Measurements from ENCODE around the gene SRSF9. TPM values are rescaled to one million over a fixed set of nuclear protein-coding genes. Genes with fewer than 3 reads are reported as not detected.

The SRSF9 gene
- total and polyA plus RNA-seq, 2 experiments from 2014 or later = 154 to 329 TPM

DNA sequence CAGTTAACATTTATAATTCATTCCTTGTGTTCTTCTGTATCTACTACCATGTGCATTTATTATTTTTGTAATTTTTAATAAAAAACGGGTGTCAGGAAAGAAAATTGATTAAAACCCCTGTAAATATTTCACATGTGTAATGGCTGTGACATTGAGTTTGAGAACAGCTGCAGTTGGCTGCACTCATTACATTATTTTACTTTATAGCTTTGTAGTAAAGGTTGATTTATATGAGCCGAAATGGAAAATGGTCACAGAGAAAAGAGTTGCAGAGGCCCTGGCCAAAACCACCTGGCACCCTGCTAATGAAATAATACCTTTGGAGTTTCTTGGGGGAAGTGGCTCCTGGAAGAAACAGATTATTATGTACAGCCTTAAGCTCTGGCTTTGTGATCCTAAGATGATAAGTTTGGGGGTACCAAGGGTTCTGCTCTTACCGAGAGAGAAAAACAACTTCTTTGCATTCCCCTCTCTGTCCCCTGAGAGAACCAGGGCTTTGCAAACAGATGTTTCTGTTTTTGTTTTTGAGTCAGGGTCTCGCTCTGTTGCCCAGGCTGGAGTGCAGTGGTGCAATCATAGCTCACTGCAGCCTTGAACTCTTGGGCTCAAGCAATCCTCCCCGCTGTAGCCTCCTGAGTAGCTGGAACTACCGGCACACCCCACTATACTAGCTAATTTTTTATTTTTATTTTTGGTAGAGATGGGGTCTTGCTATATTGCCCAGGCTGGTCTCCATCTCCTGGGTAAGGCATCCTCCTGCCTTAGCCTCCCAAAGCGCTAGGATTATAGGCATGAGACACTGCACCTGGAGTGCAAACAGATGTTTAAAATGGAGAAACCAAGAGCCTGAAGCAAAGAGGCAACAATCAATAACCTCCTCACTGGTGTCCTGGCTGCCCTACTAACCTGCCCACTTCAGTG lies 16.7 kb upstream of the SRSF9 start:
- no peak overlapping the region for H2AFZ ChIP-seq
- H3K4me1 ChIP-seq (ENCODE audit: insufficient read depth) = no peaks in the 10 kb centered on the region
- H3K9me3 ChIP-seq (ENCODE audit: low read depth) = no peaks in the 10 kb centered on the region
- no peak for DNase-seq
- H4K20me1 ChIP-seq (ENCODE audit: insufficient read depth) = no peaks in the 10 kb centered on the region
- H3K4me3 ChIP-seq = no peak overlapping the region
- no peaks in the 10 kb centered on the region for H3K9me2 ChIP-seq (ENCODE audit: insufficient read depth)
- no peak overlapping the region for H3K9ac ChIP-seq
- H3F3A ChIP-seq (ENCODE audit: insufficient read depth) = no peaks in the 10 kb centered on the region
- no peaks in the 10 kb centered on the region; the same call in 1 of the 2 replicates for H3K79me2 ChIP-seq (ENCODE audit: insufficient read depth)
- in situ Hi-C loops (cut with MboI) = no loop called here
- WGBS, 2 experiments (ENCODE audit: low coverage in 1 of 2, low lambda C conversion rate in 2 of 2, missing lambda C conversion rate in 2 of 2) = 81 to 83% methylated on average over 7 of the region's 7 CpGs
- H3K36me3 ChIP-seq (ENCODE audit: low read depth) = no peaks in the 10 kb centered on the region
- H3K4me2 ChIP-seq (ENCODE audit: unreplicated experiment) = no peak overlapping the region
- no peak for TF ChIP-seq EZH2 (IDR thresholded peaks at IDR 0.05; ENCODE audit: insufficient read depth, poor library complexity, severe bottlenecking)
- TF ChIP-seq EZH2phosphoT487 (IDR thresholded peaks at IDR 0.05; ENCODE audit: insufficient read depth, low read depth) = no peak
- H3K27ac ChIP-seq = no peak overlapping the region
- H3K27me3 ChIP-seq (replicated peaks; ENCODE audit: insufficient read depth) = no peaks in the 10 kb centered on the region

DNA sequence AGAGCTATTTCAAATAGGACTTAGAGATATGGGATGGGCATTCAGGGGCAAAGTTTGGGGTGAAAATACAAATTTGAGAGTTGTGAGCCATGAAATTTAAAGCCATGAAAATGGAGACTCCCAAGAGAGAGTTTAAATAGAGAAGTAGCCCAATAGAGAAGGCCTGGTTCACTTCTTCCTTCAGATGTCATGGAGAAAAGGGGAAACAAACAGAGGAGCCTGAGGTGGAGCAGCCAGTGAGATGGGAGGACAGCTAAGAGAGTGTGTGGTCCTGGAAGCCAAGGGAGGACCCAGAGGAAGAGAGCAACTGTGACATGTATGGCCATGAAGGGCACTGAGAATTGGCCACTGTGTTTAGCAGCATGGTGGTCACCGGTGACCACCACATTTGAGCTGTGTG lies 14.1 kb upstream of the SRSF9 start:
- no peak overlapping the region for H3K4me3 ChIP-seq
- no peak overlapping the region for H3K4me2 ChIP-seq (ENCODE audit: unreplicated experiment)
- no peak for DNase-seq
- no peak overlapping the region for H3K9ac ChIP-seq
- 100% methylated on average over 1 of the region's 1 CpG for WGBS, 2 experiments (ENCODE audit: low coverage in 1 of 2, low lambda C conversion rate in 2 of 2, missing lambda C conversion rate in 2 of 2)
- H3K9me2 ChIP-seq (ENCODE audit: insufficient read depth) = no peaks in the 10 kb centered on the region
- H4K20me1 ChIP-seq (ENCODE audit: insufficient read depth) = no peaks in the 10 kb centered on the region
- H3F3A ChIP-seq (ENCODE audit: insufficient read depth) = no peaks in the 10 kb centered on the region
- TF ChIP-seq EZH2phosphoT487 (IDR thresholded peaks at IDR 0.05; ENCODE audit: insufficient read depth, low read depth) (no peak), EZH2 (IDR thresholded peaks at IDR 0.05; ENCODE audit: insufficient read depth, poor library complexity, severe bottlenecking) (no peak)
- in situ Hi-C loops (cut with MboI) = no loop called here
- peaks cover 12% of the 10 kb centered on the region for H3K79me2 ChIP-seq (ENCODE audit: insufficient read depth)
- H3K4me1 ChIP-seq (ENCODE audit: insufficient read depth) = no peaks in the 10 kb centered on the region
- no peaks in the 10 kb centered on the region for H3K27me3 ChIP-seq (replicated peaks; ENCODE audit: insufficient read depth)
- H3K27ac ChIP-seq = no peak overlapping the region
- H3K36me3 ChIP-seq (ENCODE audit: low read depth) = no peaks in the 10 kb centered on the region
- no peaks in the 10 kb centered on the region for H3K9me3 ChIP-seq (ENCODE audit: low read depth)
- no peak overlapping the region for H2AFZ ChIP-seq

DNA sequence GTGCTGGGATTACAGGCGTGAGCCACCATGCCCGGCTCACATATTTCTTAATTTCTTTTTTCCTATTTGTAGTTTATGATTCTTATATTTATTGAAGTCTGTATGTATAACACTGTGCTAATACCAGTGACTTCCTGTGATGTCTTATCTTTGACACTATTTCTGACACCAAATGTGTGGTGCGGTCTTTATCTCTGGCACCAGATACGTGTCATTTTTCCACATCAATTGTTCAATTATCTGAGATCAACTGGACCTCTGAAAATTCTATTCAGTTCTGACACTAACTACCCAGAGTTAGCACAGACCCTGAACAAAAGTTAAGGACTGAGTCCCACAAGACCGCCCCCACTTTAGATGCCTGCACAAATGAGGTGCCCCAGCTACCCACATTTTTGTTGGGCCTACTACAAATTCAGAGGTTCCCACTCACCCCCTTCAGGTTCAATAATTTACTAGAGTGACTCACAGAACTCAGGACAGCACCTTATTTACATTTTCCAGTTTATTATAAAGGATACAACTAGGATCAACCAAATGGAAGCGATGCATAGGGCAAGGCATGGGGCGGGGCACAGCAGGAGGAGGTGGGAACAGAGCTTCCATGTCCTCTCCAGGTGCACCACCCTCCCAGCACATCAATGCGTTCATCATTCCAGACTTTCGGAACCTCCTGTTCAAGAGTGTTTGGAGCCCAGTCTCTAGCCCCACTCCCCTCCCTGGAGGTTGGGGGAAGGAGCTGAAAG lies 11.6 kb upstream of the SRSF9 start:
- no peaks in the 10 kb centered on the region for H3F3A ChIP-seq (ENCODE audit: insufficient read depth)
- no peaks in the 10 kb centered on the region for H3K36me3 ChIP-seq (ENCODE audit: low read depth)
- no peaks in the 10 kb centered on the region for H4K20me1 ChIP-seq (ENCODE audit: insufficient read depth)
- H3K9me2 ChIP-seq (ENCODE audit: insufficient read depth) = no peaks in the 10 kb centered on the region
- in situ Hi-C loops (cut with MboI) = no loop called here
- H2AFZ ChIP-seq = no peak overlapping the region
- DNase-seq = no peak
- H3K4me3 ChIP-seq = no peak overlapping the region
- H3K27ac ChIP-seq = no peak overlapping the region
- TF ChIP-seq EZH2 (IDR thresholded peaks at IDR 0.05; ENCODE audit: insufficient read depth, poor library complexity, severe bottlenecking) = no peak
- no peak for TF ChIP-seq EZH2phosphoT487 (IDR thresholded peaks at IDR 0.05; ENCODE audit: insufficient read depth, low read depth)
- H3K9me3 ChIP-seq (ENCODE audit: low read depth) = no peaks in the 10 kb centered on the region
- no peak overlapping the region for H3K4me2 ChIP-seq (ENCODE audit: unreplicated experiment)
- 96 to 99% methylated on average over 9 of the region's 9 CpGs for WGBS, 2 experiments (ENCODE audit: low coverage in 1 of 2, low lambda C conversion rate in 2 of 2, missing lambda C conversion rate in 2 of 2)
- H3K4me1 ChIP-seq (ENCODE audit: insufficient read depth) = no peaks in the 10 kb centered on the region
- no peaks in the 10 kb centered on the region for H3K27me3 ChIP-seq (replicated peaks; ENCODE audit: insufficient read depth)
- no peak overlapping the region for H3K9ac ChIP-seq
- H3K79me2 ChIP-seq (ENCODE audit: insufficient read depth) = peaks cover 24% of the 10 kb centered on the region

DNA sequence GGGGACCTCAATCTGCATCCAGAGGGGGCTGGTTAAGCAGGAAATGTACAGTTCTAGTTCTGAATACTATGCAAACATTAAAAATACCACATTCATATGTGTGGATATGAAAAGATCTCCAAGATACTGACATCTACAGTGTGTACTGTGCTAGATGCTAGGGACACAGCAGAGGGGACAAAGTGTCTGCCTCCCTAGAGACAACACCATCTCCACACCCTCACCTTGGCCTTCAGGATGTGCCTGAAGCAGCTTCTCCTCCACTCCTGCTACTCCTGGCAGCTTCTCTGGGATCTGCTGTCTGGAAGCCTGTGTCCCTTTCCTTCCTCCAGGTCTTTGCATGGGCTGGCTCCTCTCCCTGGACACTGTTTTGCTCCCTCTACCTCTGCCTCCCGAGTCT lies 10.7 kb upstream of the SRSF9 start:
- H4K20me1 ChIP-seq (ENCODE audit: insufficient read depth) = no peaks in the 10 kb centered on the region
- no peak overlapping the region for H3K4me3 ChIP-seq
- H3K79me2 ChIP-seq (ENCODE audit: insufficient read depth) = peaks cover 34% of the 10 kb centered on the region
- H3F3A ChIP-seq (ENCODE audit: insufficient read depth) = peaks cover 2% of the 10 kb centered on the region
- H3K9me2 ChIP-seq (ENCODE audit: insufficient read depth) = no peaks in the 10 kb centered on the region
- no peak overlapping the region for H3K4me2 ChIP-seq (ENCODE audit: unreplicated experiment)
- H3K4me1 ChIP-seq (ENCODE audit: insufficient read depth) = peaks cover 3% of the 10 kb centered on the region; the same call in 1 of the 2 replicates
- H3K27ac ChIP-seq = no peak overlapping the region
- H3K9me3 ChIP-seq (ENCODE audit: low read depth) = no peaks in the 10 kb centered on the region
- no peaks in the 10 kb centered on the region for H3K27me3 ChIP-seq (replicated peaks; ENCODE audit: insufficient read depth)
- in situ Hi-C loops (cut with MboI) = no loop called here
- no peak for DNase-seq
- no peaks in the 10 kb centered on the region for H3K36me3 ChIP-seq (ENCODE audit: low read depth)
- H3K9ac ChIP-seq = no peak overlapping the region
- WGBS, 2 experiments (ENCODE audit: low coverage in 1 of 2, low lambda C conversion rate in 2 of 2, missing lambda C conversion rate in 2 of 2) = 36 to 65% methylated on average over 1 of the region's 1 CpG
- no peak overlapping the region for H2AFZ ChIP-seq
- no peak for TF ChIP-seq EZH2phosphoT487 (IDR thresholded peaks at IDR 0.05; ENCODE audit: insufficient read depth, low read depth)
- TF ChIP-seq EZH2 (IDR thresholded peaks at IDR 0.05; ENCODE audit: insufficient read depth, poor library complexity, severe bottlenecking) = no peak

Data from GM23248 (cell line).